ENCODE data around the gene SEC14L1.

Gene SEC14L1

DNA sequence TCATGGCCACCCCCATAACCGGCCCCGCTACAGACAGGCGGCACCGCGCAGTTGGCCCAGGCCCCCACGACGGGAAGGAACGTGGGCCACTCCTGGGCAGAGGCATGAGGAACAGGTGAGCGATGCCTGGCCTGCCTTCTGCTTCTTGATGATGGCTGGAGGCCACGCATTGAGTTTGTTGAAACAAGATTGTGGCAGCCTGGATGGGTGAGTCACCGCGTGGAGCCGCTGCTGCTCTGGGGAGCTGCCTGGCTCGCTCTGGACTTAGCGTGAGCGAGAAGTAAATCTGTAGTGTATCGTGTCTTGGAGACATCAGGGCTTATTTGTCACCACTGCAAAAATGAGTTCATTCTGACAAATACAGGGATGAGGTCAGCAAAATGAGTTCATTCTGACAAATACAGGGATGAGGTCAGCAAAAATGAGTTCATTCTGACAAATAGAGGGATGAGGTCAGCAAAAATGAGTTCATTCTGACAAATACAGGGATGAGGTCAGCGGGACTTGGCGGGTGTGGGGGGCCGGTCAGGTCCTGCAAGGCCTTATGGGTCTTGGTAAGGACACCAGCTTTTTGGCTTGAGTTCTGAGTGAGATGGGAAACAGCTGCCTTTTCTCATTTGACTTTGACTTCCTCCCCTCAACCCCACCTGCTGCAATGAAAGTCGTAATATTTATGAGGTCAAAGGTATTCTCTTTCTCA lies 93.0 kb downstream of the SEC14L1 start:
- TF ChIP-seq, protein P1, sequence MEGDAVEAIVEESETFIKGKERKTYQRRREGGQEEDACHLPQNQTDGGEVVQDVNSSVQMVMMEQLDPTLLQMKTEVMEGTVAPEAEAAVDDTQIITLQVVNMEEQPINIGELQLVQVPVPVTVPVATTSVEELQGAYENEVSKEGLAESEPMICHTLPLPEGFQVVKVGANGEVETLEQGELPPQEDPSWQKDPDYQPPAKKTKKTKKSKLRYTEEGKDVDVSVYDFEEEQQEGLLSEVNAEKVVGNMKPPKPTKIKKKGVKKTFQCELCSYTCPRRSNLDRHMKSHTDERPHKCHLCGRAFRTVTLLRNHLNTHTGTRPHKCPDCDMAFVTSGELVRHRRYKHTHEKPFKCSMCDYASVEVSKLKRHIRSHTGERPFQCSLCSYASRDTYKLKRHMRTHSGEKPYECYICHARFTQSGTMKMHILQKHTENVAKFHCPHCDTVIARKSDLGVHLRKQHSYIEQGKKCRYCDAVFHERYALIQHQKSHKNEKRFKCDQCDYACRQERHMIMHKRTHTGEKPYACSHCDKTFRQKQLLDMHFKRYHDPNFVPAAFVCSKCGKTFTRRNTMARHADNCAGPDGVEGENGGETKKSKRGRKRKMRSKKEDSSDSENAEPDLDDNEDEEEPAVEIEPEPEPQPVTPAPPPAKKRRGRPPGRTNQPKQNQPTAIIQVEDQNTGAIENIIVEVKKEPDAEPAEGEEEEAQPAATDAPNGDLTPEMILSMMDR (IDR thresholded peaks at IDR 0.05; ENCODE audit: poor library complexity, severe bottlenecking) = no peak
- Histone ChIP-seq H3K4me1 (ENCODE audit: insufficient read depth, poor library complexity, severe bottlenecking) (peaks cover 7% of the 10 kb centered on the region), H3K36me3 (ENCODE audit: low read depth) (no peaks in the 10 kb centered on the region), H3K4me3 (ENCODE audit: severe bottlenecking) (no peak overlapping the region), H3K9me3 (ENCODE audit: severe bottlenecking) (no peaks in the 10 kb centered on the region), H3K27me3 (ENCODE audit: insufficient read depth, poor library complexity, severe bottlenecking) (no peaks in the 10 kb centered on the region), H3K27ac (ENCODE audit: poor library complexity, severe bottlenecking) (no peak overlapping the region)
- no peak for DNase-seq (ENCODE audit: low spot score)
- ATAC-seq (ENCODE audit: low read depth) = peak; percentile 41; the same call in 2 of the 3 replicates

DNA sequence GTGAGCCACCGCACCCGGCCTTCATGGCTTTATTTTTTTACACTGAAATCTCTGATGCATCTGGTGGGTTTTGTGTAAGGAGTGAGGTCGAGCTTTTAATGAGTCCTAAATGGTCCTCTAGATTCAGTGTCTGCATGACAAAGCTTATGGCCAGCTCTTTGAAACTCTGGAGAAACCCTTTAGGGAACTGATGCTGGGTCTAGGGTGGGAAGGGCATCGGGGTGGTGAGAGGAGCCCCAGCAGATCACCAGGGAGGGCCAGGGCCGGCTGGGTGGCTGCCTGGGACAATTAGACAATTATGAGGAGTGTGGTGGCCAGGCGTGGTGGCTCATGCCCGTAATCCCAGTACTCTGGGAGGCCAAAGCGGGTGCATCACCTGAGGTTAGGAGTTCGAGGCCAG lies 93.9 kb downstream of the SEC14L1 start:
- H3K36me3 ChIP-seq (ENCODE audit: low read depth) = no peaks in the 10 kb centered on the region
- H3K27me3 ChIP-seq (ENCODE audit: insufficient read depth, poor library complexity, severe bottlenecking) = no peaks in the 10 kb centered on the region
- ATAC-seq (ENCODE audit: low read depth) (no peak), DNase-seq (ENCODE audit: low spot score) (no peak)
- TF ChIP-seq, protein P1 (IDR thresholded peaks at IDR 0.05; ENCODE audit: poor library complexity, severe bottlenecking) = no peak
- no peak overlapping the region for H3K4me3 ChIP-seq (ENCODE audit: severe bottlenecking)
- no peaks in the 10 kb centered on the region for H3K9me3 ChIP-seq (ENCODE audit: severe bottlenecking)
- no peak overlapping the region for H3K27ac ChIP-seq (ENCODE audit: poor library complexity, severe bottlenecking)
- peaks cover 7% of the 10 kb centered on the region for H3K4me1 ChIP-seq (ENCODE audit: insufficient read depth, poor library complexity, severe bottlenecking)

DNA sequence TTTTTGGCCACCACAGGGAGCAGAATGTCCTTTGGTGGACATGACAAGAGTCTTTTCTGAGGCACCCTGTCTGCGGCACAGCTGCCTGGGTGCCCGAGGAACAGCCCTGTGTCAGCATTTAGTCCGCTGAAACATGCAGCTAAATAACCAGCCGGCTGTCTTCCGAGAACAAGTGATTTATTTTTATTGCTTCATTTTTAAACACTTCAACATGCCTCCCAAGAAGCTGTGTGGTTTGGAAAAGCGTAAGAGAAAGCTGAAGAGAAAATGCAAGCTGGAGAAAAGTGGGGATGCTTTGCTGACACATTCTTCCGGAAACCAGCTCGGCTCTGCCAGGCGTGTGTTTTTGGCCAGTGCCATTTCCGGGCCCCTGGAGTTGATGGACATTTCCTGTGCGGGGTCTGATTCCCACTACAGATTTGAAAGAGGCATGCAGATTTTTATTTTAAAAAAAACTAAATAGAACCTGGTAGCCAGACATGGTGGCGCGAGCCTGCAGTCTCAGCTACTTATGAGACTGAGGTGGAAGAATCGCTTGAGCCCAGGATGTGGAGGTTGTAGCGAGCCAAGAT lies 94.7 kb downstream of the SEC14L1 start:
- Histone ChIP-seq H3K4me1 (ENCODE audit: insufficient read depth, poor library complexity, severe bottlenecking) (peaks cover 7% of the 10 kb centered on the region), H3K4me3 (ENCODE audit: severe bottlenecking) (no peak overlapping the region), H3K9me3 (ENCODE audit: severe bottlenecking) (no peaks in the 10 kb centered on the region), H3K36me3 (ENCODE audit: low read depth) (no peaks in the 10 kb centered on the region), H3K27ac (ENCODE audit: poor library complexity, severe bottlenecking) (peak overlapping the region; percentile 40), H3K27me3 (ENCODE audit: insufficient read depth, poor library complexity, severe bottlenecking) (no peaks in the 10 kb centered on the region)
- no peak for DNase-seq (ENCODE audit: low spot score)
- TF ChIP-seq, protein P1 (IDR thresholded peaks at IDR 0.05; ENCODE audit: poor library complexity, severe bottlenecking) = no peak
- ATAC-seq (ENCODE audit: low read depth) = peak; percentile 35; the same call in 1 of the 3 replicates

DNA sequence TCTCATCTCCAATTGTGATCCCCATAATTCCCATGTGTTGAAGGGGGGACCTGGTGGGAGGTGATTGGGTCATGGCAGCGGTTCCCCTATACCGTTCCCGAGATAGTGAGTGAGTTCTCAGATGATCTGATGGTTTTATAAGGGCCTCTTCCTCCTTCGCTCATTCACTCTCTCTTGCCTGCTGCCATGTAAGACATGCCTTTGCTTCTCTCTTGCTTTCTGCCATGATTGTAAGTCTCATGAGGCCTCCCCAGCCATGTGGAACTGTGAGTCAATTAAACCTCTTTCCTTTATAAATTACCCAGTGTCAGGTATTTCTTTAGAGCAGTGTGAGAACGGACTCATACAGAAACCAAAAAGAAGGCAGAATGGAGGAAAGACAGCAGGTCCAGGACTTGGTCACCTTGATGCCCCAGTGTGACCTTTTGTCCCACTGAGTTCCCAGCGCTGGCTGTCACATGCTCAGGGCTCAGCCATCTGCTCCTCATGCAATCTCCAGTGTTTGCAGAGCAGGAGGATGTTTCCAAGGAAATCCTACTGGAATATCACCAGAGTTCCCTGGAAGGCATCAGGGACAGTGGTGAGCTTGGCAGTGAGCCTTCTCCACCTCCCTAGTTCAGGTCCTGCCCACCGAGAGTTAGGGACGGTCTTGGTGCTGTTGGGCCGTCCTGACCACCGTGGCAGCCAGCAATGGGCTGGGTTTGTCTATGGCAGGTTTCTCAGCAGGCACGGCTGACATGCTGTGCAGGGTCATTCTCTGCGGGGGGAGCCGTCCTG lies 96.7 kb downstream of the SEC14L1 start:
- Histone ChIP-seq H3K4me1 (ENCODE audit: insufficient read depth, poor library complexity, severe bottlenecking) (peaks cover 7% of the 10 kb centered on the region), H3K27ac (ENCODE audit: poor library complexity, severe bottlenecking) (no peak overlapping the region), H3K4me3 (ENCODE audit: severe bottlenecking) (no peak overlapping the region), H3K27me3 (ENCODE audit: insufficient read depth, poor library complexity, severe bottlenecking) (no peaks in the 10 kb centered on the region), H3K36me3 (ENCODE audit: low read depth) (no peaks in the 10 kb centered on the region), H3K9me3 (ENCODE audit: severe bottlenecking) (no peaks in the 10 kb centered on the region)
- DNase-seq (ENCODE audit: low spot score) = no peak
- TF ChIP-seq, protein P1 (IDR thresholded peaks at IDR 0.05; ENCODE audit: poor library complexity, severe bottlenecking) = no peak
- ATAC-seq (ENCODE audit: low read depth) = no peak
